Posterior cingulate gyrus (tissue), 11 donors: ENCODE results near the gene ANKS3.
A peak's percentile ranks its signal among the peaks of the same experiment; 100 is the strongest.

ENCODE experiments used
- DNase-seq, 10 donors: peaks; one replicate each; pipeline versions ENCODE4 v3.0.0 to v3.0.0-alpha.2; 2020 to 2021; ENCODE audit warnings: mixed read lengths in 3 of 10
- intact Hi-C: fragments of 100-400 bp; cut with DNase I; formaldehyde crosslinking; loops from one replicate; pipeline ENCODE4 v1.15.1; 2023

Gene ANKS3

DNA sequence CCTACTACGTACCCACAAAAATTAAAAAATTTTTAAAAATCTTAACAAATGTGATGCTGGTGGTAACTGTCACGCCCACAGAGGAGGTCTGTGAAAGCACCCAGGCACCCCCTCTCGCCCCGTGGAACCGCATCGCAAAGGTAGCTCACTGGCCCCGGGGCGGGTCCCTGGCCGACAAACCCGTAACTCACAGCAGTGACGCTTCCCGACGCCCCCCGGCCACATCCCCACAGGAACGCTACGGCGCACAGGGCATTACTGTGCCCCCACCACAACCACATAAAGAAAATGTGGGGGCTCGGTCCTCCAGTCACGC is 366 bp downstream of the ANKS3 start:
- peak in 3 of 10 donors; percentile 4 to 18 (median 17) for DNase-seq
- intact Hi-C loops = loop anchor here (1.0 to 2.0 kb wide), 2 partner anchors 33 to 69 kb away; partner anchors contain the start of genes ROGDI and ZNF500

DNA sequence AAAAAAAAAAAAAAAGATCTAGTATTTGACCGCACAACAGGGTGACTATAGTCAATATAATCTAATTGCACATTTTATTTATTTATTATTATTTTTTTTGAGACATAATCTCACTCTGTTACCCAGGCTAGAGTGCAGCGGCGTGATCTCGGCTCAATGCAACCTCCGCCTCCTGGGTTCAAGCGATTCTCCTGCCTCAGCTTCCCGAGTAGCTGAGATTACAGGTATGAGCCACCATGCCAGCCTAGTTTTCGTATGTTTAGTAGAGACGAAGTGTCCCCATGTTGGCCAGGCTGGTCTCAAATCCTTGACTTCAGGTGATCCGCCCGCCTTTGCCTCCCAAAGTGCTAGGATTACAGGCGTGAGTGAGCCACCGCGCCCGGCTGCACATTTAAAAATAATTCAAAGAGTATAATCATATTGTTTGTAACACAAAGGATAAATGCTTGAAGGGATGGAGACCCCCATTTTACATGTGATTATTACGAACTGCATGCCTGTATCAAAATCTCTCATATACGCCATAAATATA is 794 bp downstream of the ANKS3 start:
- intact Hi-C loops = no loop called here
- peak in 4 of 10 donors; percentile 8 to 76 (median 36) for DNase-seq

DNA sequence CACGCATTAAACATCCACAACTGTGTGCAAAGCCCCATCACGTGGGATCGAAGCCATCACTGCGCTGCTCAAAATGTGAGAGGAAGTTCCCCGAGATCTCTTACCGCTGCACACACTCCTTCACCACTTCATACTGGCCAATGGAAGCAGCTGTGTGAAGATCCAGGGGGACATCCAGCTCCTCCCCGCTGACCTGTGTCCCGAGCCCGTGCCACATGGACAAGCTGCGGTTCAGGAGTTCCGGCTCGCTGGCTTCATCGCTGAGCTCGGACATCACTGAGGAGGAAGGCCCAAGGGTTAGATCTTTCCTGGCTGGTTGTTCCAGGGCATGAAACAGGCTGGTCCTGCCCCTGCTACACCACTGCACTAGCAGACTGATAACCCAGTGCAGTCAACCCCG is 4.2 kb downstream of the ANKS3 start:
- intact Hi-C loops = no loop called here
- DNase-seq = peak in 2 of 10 donors; percentile 55 to 58

DNA sequence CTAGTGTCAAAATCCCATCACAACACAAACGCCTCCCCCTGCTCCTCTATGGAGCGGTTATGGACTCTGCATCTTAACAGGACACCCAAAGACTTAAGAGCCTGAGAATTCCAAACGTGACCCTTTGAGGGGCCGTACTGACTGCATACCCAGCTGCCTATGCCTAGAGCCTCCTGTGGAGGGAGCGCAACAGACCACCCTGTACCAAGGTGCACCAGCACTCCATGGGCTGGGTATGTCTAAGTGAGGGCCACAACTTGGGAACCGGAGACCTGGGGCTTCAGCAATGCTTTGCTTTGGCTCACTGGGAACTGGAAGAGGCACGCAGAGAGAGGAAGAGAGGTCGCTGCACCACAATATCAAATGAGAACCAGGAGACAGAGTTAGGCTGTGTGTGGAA is 5.4 kb downstream of the ANKS3 start:
- intact Hi-C loops = no loop called here
- DNase-seq = peak in 2 of 10 donors; percentile 22 to 56

DNA sequence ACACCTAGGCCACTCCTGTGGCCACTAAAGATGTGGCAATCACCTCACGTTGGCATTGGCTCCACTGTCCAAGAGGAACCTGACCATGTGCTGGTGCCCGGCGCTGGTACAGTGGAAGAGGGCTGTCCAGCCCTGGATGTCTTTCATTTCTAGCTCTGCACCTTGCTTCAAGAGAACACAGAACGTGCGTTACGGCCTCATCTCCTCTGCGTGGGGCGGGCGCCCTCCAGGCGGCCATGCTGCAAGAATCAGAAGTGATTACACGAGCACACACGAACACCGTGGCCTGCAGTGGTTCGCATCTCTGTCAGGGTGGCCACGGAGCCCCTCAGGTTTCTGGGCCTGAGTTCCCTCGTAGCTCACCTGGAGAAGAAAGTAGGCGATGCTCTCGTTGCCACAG is 7.5 kb downstream of the ANKS3 start:
- intact Hi-C loops = no loop called here
- DNase-seq = peak in 2 of 10 donors; percentile 0 to 73

DNA sequence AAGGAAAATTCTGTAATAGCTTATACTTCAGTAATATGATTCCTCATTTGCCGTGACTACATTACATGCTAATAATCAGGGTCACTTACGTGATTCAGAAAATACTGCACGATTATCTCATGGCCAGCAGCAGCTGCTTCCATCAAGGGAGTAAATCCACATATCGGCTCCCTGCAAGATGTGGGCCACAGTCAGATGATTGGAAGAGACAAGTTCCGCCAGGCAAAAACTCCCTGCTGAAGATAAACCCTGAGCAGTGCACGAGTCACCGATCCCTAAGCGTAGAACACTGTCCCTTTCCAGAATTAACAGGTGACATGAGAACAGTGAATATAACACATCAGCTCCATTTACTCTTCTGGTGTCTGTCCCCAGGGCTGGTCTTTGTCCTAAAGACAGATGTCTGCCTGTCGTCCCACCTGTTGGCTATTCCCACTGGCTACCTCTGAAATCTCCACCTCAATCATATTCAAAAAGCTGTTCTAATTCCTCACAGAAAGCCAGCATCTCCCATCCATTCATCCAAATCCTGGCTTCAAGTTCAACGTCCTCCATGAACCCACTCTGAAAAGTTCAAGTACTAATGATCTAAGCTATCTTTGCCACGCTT is 9.3 kb downstream of the ANKS3 start:
- peak in 2 of 10 donors; percentile 2 to 9 for DNase-seq
- intact Hi-C loops = no loop called here

DNA sequence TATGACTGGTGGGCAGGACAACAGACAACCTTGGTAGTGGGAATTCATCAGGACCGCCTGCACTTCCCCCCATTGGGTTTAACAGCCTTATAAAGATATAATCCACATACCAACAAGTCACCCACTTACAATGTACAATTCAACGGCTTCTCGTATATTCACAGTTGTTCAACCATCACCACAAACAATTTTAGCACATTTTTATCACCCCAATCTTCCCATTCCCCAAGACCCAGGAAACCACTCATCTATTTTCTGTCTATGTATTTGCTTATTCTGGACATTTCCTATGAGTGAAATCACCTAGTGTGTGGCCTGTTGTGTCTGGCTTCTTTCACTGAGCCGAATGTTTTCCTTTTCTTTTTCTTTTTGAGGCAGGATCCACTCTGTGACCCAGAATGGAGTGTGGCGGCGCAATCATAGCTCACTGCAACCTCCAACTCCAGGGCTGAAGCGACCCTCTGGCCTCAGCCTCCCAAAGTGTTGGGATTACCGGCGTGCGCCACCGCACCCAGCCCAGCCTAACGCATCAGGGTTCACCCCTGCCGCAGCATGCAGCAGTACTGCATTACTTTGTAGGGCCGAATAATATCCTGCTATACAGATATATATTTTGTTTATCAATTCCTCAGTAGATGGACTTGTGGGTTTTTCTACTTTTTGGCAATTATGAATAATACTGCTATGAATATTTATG is 10.9 kb downstream of the ANKS3 start:
- DNase-seq = peak in 2 of 10 donors; percentile 27 to 50
- intact Hi-C loops = no loop called here

DNA sequence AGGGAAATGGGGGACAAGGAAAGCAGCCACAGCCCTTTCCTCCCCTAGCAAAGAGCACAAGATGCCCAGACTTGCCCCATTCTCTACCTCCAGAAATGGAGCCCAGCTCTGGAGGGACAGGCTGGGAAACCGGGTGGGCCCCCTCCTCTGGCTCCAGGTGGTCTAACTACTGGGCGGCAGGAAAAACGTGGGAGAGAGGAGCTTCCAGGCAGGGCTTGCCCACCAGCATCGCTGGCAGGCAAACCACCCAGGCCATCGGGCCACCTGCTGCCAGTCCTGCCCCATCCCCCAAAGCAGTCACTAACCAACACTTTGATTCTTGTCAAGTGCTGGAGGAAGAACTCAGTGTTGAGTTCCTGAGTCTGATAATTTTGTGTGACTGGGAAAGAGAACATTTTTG is 15.6 kb downstream of the ANKS3 start:
- intact Hi-C loops = no loop called here

DNA sequence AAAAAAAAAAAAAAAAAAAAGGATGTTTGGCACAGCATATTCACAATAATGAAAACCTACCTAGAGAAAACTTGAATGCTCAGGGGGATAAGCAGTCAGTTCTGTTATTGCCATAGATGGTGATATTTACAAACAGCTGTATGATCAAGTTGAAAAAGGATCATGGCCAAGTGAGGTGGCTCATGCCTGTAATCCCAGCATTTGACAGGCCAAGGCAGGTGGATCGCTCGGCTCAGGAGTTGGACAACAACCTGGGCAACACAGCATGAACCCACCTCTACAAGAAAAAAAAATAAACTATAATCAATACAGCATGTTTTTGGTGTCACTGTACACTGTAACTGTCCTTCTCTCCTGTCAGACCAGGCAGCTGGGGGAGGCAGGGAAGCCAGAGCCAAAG is 19.1 kb downstream of the ANKS3 start:
- intact Hi-C loops = no loop called here
- DNase-seq = peak in 2 of 10 donors; percentile 13 to 29

More for the DNA sequence above, 15.6 kb downstream of the ANKS3 start:
- DNase-seq = peak in 3 of 10 donors; percentile 6 to 50 (median 42)

DNA sequence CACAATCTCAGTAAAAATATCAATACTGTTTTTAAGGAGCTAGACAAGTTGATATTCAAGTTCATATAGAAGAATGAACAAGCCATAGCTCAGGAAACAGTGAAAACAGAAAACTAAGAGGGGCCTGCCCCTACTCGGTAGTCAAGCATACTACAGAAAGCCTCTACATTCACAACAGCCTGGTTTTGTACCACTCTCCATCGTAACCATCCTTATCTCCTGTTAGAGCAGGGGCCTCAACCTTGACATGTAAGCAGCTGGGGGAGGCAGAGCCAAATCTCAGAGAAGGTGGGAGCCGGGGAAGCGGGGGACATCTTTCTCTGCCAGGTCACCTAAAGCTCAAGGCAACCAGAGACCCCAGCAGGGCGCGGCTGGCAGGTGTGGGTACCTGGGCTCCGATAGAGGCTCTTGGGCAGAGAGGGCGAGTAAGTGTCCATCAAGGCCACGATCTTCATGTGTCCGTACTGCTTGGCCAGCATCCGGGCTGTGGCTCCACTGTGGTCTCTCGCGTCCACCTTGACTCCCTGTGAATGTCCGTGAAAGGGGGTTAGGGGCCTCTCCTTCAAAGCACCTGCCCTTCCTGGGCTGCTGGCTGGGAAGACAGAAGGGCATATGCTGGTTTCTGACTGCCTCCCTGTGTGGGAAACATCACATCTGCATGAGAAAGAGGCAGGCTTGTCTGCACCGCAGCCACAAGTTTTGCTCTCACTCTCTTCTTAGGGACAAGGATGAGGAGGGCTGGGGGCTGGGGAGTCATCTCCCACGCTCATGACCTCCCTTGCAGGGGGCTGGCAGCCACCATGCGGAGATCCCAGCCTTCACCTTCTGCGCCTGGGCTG is 20.2 kb downstream of the ANKS3 start:
- DNase-seq = peak in 2 of 10 donors; percentile 51 to 59
- intact Hi-C loops = no loop called here

DNA sequence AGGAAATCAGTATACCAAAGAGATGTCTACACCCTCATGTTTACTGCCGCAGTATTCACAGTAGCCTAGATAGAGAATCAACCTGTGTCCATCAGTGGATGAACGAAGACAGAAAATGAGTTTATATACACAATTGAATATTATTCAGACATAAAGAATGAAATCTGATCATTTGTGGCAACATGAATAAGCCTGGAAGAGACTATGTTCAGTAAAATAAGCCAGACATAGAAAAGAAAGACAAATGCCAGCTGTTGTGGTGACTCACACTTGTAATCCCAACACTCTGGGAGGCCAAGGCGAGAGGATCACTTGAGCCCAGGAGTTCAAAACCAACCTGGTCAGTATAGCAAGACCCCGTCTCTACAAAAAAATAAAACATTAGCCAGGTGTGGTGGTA is 24.6 kb downstream of the ANKS3 start:
- DNase-seq = peak in 1 of 10 donors; percentile 36
- intact Hi-C loops = no loop called here

DNA sequence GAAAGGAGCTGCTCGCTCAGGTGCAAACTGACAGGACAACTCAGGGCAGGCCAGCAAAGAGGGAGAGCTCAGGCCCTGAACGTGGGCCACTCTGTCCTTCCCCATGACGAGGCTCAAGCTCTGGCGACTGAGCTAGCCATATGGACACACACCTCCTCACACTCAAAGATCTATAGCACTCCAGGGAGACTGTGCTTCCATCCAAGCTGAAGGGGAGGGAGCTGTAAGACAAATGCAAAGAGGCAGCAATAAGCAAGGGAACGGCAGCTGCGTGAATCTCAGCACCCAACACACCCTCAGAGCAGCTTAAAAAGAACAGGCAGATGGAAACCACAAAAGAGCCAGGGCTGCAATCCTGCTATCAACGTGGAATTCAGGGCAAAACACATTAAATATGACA is 27.2 kb downstream of the ANKS3 start:
- intact Hi-C loops = no loop called here
- DNase-seq = peak in 6 of 10 donors; percentile 36 to 94 (median 66)

DNA sequence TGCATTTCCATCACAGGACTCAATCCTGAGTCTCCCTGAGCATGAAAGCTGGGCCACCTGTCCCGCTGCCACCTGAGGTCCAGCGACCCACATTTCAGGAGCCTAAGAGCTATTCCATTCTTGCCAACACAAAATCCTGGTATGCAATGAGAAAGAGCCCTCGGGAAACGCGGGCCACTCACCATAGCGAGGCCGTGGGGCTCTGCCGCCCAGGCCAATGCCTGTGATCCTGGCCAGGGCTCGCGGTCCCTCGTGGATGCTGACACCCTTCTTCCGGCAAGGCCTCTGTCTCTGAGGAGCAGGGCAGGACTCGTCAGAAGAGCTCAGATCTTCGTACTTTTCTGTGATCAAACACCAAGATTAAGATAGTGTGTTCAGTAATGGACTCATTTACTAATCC is 29.2 kb downstream of the ANKS3 start:
- intact Hi-C loops = no loop called here

DNA sequence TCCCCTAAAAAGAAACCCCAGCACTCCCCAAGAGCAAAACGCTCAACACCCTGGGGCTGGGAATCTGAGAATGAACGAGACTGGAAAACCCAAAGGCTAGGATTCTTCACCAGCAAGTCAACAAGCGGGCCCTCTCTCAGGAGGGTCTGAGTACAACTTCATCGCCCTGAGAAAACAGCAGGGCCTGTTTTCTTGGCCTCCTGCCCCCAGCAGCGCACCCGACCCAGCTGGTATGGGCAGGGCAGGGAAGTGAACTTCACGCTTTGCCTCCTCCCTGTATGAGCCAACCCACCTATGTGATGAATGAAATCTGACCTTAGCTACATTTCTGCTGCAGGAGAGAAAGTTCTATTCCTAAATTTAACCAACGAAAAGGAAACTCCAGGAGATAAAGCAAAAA is 29.6 kb downstream of the ANKS3 start:
- intact Hi-C loops = no loop called here
- DNase-seq = peak in 1 of 10 donors; percentile 26

More for the DNA sequence above, 29.2 kb downstream of the ANKS3 start:
- peak in 3 of 10 donors; percentile 23 to 59 (median 49) for DNase-seq

DNA sequence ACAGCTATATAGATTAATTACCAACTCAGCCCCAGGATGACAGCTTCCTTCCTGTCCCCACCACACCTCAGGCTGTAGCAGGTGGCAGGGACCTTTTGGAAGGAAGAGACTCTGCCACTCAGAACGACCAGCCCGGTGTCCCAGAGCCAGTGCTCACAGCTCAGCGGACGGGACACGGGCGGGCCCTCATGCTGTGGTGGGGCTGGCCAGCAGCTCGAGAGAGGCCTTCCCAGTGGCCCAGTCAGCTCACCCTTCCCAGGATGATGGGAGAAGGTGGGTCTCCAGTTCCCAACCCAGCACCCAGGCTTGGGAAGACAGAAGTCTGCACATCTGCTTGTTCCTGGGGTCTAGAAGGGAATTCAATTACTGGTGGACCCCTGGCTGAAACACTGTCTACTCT is 30.2 kb downstream of the ANKS3 start:
- intact Hi-C loops = no loop called here
- DNase-seq = peak in 3 of 10 donors; percentile 15 to 65 (median 27)

DNA sequence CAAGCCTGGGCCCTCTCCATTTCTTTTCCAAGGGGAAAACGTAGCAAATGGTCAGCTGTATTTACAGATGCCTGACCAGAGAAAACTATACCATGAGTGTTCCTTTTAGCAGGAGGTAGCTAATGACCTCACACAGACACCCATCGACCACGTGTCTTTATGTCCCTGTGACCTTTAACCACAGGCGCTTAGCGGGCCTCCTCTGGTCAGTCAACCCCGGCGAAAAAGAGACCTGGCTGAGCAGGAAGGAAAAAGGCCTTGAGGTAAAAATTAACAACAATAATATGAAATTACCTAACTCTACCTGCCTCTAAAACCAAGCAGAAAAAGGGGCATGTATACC is 31.6 kb downstream of the ANKS3 start:
- intact Hi-C loops = no loop called here
- peak in 2 of 10 donors; percentile 8 to 39 for DNase-seq

DNA sequence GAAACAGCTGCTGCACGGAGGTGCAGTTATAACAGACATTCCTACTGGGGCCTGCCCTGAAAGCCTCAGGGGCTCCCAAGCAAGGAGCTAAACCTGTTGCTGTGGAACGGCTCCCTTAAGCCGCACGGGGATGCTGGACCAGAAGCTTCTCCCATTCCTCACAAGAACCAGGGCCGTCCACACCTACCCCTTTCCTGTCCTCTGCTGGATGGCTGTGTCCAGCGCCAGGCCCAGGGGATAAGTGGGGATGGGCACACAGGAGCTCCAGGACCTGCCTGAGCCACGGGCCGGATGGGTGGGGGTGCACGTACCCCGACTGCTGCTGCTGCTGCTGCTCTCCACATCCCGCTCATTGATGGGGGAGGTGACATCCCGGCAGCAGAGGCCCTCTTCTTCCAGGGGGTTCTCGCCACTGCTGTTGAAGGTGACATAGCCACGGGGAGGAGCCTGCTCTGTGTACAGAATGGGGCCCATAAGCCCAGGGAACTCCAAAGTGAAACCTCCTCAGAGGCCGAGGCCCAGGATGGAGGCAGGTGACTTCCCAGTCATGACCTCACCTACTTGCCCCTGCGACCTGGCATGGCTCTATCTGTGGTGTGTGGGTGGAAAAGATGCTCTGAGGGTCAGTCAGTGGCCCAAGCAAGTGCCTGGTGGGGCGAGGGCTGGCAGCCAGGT is 32.1 kb downstream of the ANKS3 start:
- DNase-seq = peak in 3 of 10 donors; percentile 48 to 70 (median 70)
- intact Hi-C loops = no loop called here

DNA sequence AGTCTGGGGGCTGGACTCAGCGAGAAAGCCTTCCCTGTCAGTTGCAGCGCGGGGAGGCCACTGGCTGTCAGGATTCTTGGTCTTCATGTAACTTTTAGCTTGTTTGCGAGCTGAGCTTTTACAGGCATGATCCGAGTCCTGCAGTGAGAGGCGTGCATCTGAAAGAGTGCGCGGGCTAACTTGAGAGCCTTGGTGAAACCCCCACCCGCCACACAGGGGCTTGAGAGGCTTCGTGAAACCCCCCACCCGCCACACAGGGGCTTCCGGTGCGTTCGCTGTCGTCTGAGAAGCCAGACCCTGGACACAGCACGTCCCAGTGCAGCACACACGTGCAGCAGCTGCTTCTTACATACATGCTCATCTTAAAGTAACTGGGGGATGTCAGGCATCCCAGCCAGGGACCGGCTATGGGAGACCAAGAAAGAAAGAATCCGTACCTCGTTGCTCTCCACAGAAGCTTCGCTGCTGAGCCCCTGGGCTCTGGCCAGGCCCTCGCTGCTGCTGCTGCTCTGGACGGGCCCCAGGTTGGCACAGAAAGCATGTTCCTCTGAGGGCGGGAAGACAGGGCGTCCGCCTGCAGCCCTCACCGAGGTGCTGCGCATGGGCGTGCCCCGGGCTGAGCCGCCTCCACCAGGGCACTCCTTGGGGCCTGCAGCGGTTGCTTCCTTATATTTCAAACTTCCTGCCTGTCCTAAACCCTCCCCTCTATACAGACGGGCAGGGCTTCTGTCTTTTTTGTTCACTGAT is 32.9 kb downstream of the ANKS3 start:
- peak in 3 of 10 donors; percentile 77 to 86 (median 85) for DNase-seq

DNA sequence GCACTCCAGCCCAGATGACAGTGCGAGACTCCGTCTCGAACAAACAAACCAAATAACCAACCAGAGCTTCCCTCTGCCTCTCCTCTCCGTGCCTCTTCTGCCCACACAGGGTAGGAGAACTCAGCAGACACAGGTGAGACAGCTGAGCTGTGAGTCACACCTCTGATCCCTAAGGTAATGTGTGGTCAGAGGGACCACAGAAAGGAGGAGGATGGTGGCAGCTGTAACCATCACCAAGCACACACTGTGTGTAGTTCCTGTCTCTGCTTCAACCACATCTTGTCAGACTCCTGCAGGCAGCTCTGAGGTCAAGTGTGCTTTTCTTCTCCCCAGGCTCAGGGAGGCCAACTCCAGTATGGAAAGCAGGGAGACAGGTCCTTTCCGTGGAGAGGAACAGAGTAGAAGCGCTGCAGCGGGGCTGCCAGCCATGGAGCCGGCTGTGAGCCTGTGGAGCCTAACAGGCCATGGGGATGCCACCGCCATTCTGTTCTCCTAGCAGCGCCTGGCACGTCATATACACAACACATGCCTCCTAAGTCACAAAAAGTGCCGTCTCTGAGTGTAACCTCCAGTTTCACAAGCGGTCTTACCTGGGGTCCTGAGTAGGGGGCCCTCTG is 33.6 kb downstream of the ANKS3 start:
- intact Hi-C loops = no loop called here
- peak in 2 of 10 donors; percentile 33 for DNase-seq

More for the DNA sequence above, 32.9 kb downstream of the ANKS3 start:
- intact Hi-C loops = no loop called here
